Activated CD4-positive, alpha-beta T cell treated with anti-CD3 and anti-CD28 coated beads, Interleukin-2, amount 10 ng/mL, durations not matched to agents 7 days and 5 days (primary cell): ENCODE measurements around the gene ADIPOR2. TPM values are rescaled to one million over a fixed set of nuclear protein-coding genes. Genes with fewer than 3 reads are reported as not detected.

Experiments
- microRNA-seq: library from miRNA; unstranded; fragments of <30 nt; microRNA quantifications from one replicate; pipeline ENCODE4 v1.2.0, GENCODE V29; 2021; ENCODE audit warnings: borderline microRNAs expressed, borderline replicate concordance
- total RNA-seq, 2 experiments: library from RNA; stranded (reverse); gene quantifications; one replicate each; pipeline ENCODE4 v1.2.3, GENCODE V29; 2021

ADIPOR2 gene
- total RNA-seq, 2 experiments from 2014 or later = 47.7 to 51.7 TPM

Small RNA genes lying within 50 kb of the gene (microRNA-seq; reads per million reads assigned to microRNA genes)
- gene MIR3649 = not detected

Other genes with a start within 250 kb of the ADIPOR2 start
- gene FBXL14, start 96.5 kb upstream of the ADIPOR2 start, total RNA-seq = 10 to 100 TPM; 24.3 to 26.4 TPM
- under 1 TPM in 1 of 2 experiments, not detected in 1; 0.15 TPM for gene WNT5B, start 61.8 kb upstream of the ADIPOR2 start, total RNA-seq
- gene LRTM2, start 129.5 kb downstream of the ADIPOR2 start, total RNA-seq = not detected
- 10 to 100 TPM; 12.9 to 16.4 TPM for gene CACNA2D4, start 227.6 kb downstream of the ADIPOR2 start, total RNA-seq